SK-N-SH (cell line): ENCODE data around the gene RXYLT1. TPM values are rescaled to one million over a fixed set of nuclear protein-coding genes. Genes with fewer than 3 reads are reported as not detected.
A peak's percentile ranks its signal among the peaks of the same experiment; 100 is the strongest.
"Not testable (repeated sequence)": the region's sequence is repeated elsewhere in the genome, so short reads cannot be mapped to it uniquely, and the experiment has no call there.

Experiments
- CTCF ChIA-PET: fragments of 300-600, 350-600 bp; formaldehyde crosslinking; extraction: SDS; loops from one replicate; lab custom pipeline; 2021; lab: Yijun Ruan, JAX
- POLR2A ChIA-PET: fragments of 350-600 bp; sonication (Branson Sonifier 250); formaldehyde crosslinking; extraction: SDS; loops from one replicate; lab custom pipeline; 2020; ENCODE audit warnings: antibody characterized with exemption, inconsistent platforms; lab: Yijun Ruan, JAX
- DNase-seq: peaks from one replicate; pipeline ENCODE4 v3.0.0; 2012
- H2AFZ ChIP-seq: fragments of 200-600 bp; sonication (generic); 2 replicates; pipeline ENCODE4 v1.8.1; 2016; ENCODE audit warnings: antibody characterized with exemption, mild to moderate bottlenecking, low read depth
- H3F3A ChIP-seq: fragments of 200-600 bp; sonication (generic); replicated peaks from 2 replicates; pipeline ENCODE3; 2016; ENCODE audit warnings: antibody characterized with exemption, mild to moderate bottlenecking; ENCODE audit not compliant: insufficient read depth
- H3K27ac ChIP-seq, 2 experiments: fragments of 200-500 bp in 1 of 2; fragments of 200-600 bp in 1 of 2; sonication (Bioruptor generic) in 1 of 2; sonication (generic), shearing (Covaris generic) in 1 of 2; 2 replicates each; pipeline versions ENCODE4 v1.5.1 to v1.6.1; 2014 to 2016; ENCODE audit warnings: low read depth in 2 of 2, inconsistent platforms in 1 of 2, low read length in 1 of 2, mild to moderate bottlenecking in 1 of 2, mixed read lengths in 1 of 2
- H3K27me3 ChIP-seq: fragments of 200-600 bp; sonication (generic), shearing (Covaris generic); 2 replicates; pipeline ENCODE4 v1.6.1; 2016; ENCODE audit warnings: mixed run types; ENCODE audit not compliant: insufficient read depth
- H3K36me3 ChIP-seq, 2 experiments: fragments of 200-500 bp in 1 of 2; fragments of 200-600 bp in 1 of 2; sonication (Bioruptor generic) in 1 of 2; sonication (generic) in 1 of 2; replicated peaks in 1 of 2; 2 replicates each; pipeline versions ENCODE3 to v1.5.1; 2014 to 2016; ENCODE audit warnings: low read length in 1 of 2, mild to moderate bottlenecking in 1 of 2; ENCODE audit not compliant: insufficient read depth in 2 of 2, control insufficient read depth in 1 of 2
- H3K4me1 ChIP-seq, 2 experiments: fragments of 200-500 bp in 1 of 2; fragments of 200-600 bp in 1 of 2; sonication (Bioruptor generic) in 1 of 2; sonication (generic), shearing (Covaris generic) in 1 of 2; 2 replicates each; pipeline versions ENCODE4 v1.5.1 to v1.6.1; 2014 to 2016; ENCODE audit warnings: low read depth in 1 of 2, low read length in 1 of 2, mixed run types in 1 of 2; ENCODE audit not compliant: insufficient read depth in 2 of 2, control insufficient read depth in 1 of 2
- H3K4me2 ChIP-seq: fragments of 200-600 bp; sonication (generic), shearing (Covaris generic); 2 replicates; pipeline ENCODE4 v1.6.1; 2017; ENCODE audit warnings: mixed run types
- H3K4me3 ChIP-seq, 2 experiments: fragments of 200-500 bp in 1 of 2; fragments of 200-600 bp in 1 of 2; sonication (Bioruptor generic) in 1 of 2; sonication (generic), shearing (Covaris generic) in 1 of 2; 2 replicates each; pipeline versions ENCODE4 v1.5.1 to v1.8.1; 2014 to 2016; ENCODE audit warnings: low read depth in 2 of 2, inconsistent platforms in 1 of 2, low read length in 1 of 2, mild to moderate bottlenecking in 1 of 2, mixed read lengths in 1 of 2, moderate library complexity in 1 of 2
- H3K79me2 ChIP-seq: fragments of 200-600 bp; sonication (generic); 2 replicates; pipeline ENCODE4 v1.8.1; 2017; ENCODE audit warnings: mild to moderate bottlenecking; ENCODE audit not compliant: insufficient read depth
- H3K9ac ChIP-seq: fragments of 200-600 bp; sonication (generic); 2 replicates; pipeline ENCODE4 v1.6.1; 2017; ENCODE audit warnings: mixed run types
- H3K9me2 ChIP-seq: fragments of 200-600 bp; sonication (generic); 2 replicates; pipeline ENCODE4 v1.6.1; 2017; ENCODE audit warnings: mixed run types
- H3K9me3 ChIP-seq: fragments of 200-600 bp; sonication (generic); 2 replicates; pipeline ENCODE4 v1.6.1; 2017; ENCODE audit warnings: mixed run types, mild to moderate bottlenecking, moderate library complexity
- H4K20me1 ChIP-seq: fragments of 200-600 bp; sonication (generic); 2 replicates; pipeline ENCODE4 v1.6.1; 2017; ENCODE audit warnings: mild to moderate bottlenecking, mixed run types; ENCODE audit not compliant: insufficient read depth
- ELF1 ChIP-seq: IDR thresholded peaks from 2 replicates; pipeline ENCODE4 v1.4.0; 2012
- EZH2phosphoT487 ChIP-seq: fragments of 200-600 bp; sonication (generic); IDR thresholded peaks from 2 replicates; pipeline ENCODE4 v1.6.1; 2017; ENCODE audit warnings: low read depth, mixed run types, mild to moderate bottlenecking, antibody characterized with exemption, moderate library complexity, borderline replicate concordance
- FOXJ3 ChIP-seq: sonication (generic); formaldehyde crosslinking; IDR thresholded peaks from 2 replicates; pipeline ENCODE4 v1.5.1; 2020; ENCODE audit warnings: mild to moderate bottlenecking, missing genetic modification reagents
- FOXM1 ChIP-seq: IDR thresholded peaks from 2 replicates; pipeline ENCODE4 v1.4.0; 2012; ENCODE audit warnings: low read depth, mild to moderate bottlenecking
- GABPA ChIP-seq: IDR thresholded peaks from 2 replicates; pipeline ENCODE4 v1.4.0; 2012; ENCODE audit warnings: low read depth, mild to moderate bottlenecking
- GATA2 ChIP-seq: sonication (generic); formaldehyde crosslinking; IDR thresholded peaks from 2 replicates; pipeline ENCODE4 v1.5.0; 2020; ENCODE audit warnings: mild to moderate bottlenecking, missing genetic modification reagents
- JUND ChIP-seq: IDR thresholded peaks from 2 replicates; pipeline ENCODE4 v1.4.0; 2012
- MXI1 ChIP-seq: IDR thresholded peaks from 2 replicates; pipeline ENCODE4 v1.6.1; 2012; ENCODE audit warnings: mild to moderate bottlenecking, low read depth, low read length, improper control_type of control experiment
- NFIC ChIP-seq: IDR thresholded peaks from 2 replicates; pipeline ENCODE4 v1.4.0; 2012; ENCODE audit warnings: borderline replicate concordance
- POLR2AphosphoS5 ChIP-seq: IDR thresholded peaks from 2 replicates; pipeline ENCODE4 v1.6.1; 2012; ENCODE audit warnings: low read depth, low read length
- RCOR1 ChIP-seq: fragments of 150-350 bp; IDR thresholded peaks from 2 replicates; pipeline ENCODE4 v1.6.1; 2017; ENCODE audit warnings: antibody characterized with exemption, low read length
- SIN3A ChIP-seq: IDR thresholded peaks from 2 replicates; pipeline ENCODE4 v1.6.1; 2012; ENCODE audit warnings: low read depth, mild to moderate bottlenecking, low read length, moderate library complexity, borderline replicate concordance
- TAF1 ChIP-seq: IDR thresholded peaks from 2 replicates; pipeline ENCODE4 v1.6.1; 2012; ENCODE audit warnings: low read depth, mild to moderate bottlenecking, low read length, moderate library complexity, borderline replicate concordance
- TEAD4 ChIP-seq: IDR thresholded peaks from 2 replicates; pipeline ENCODE4 v1.4.0; 2012; ENCODE audit warnings: mild to moderate bottlenecking, borderline replicate concordance; ENCODE audit not compliant: insufficient read depth
- YY1 ChIP-seq: IDR thresholded peaks from 2 replicates; pipeline ENCODE4 v1.4.0; 2012; ENCODE audit warnings: low read depth, mild to moderate bottlenecking
- WGBS: methylation state at CpG from one replicate; pipeline ENCODE4 v1.1.6; 2017; ENCODE audit warnings: low lambda C conversion rate; 5-methylcytosine and 5-hydroxymethylcytosine counted together
- polyA plus RNA-seq, 3 experiments: library from polyadenylated mRNA; depleted of rRNA; stranded (reverse); fragments of >200 nt; gene quantifications; 2 replicates each; pipeline ENCODE4 v1.2.3, GENCODE V29; 2012
- TF ChIP-seq, protein P1 (sequence below): IDR thresholded peaks from 2 replicates; pipeline ENCODE4; 2012
- TF ChIP-seq, protein P2 (sequence below): IDR thresholded peaks from 2 replicates; pipeline ENCODE4 v1.4.0; 2012; ENCODE audit warnings: low read depth
- TF ChIP-seq, protein P3 (sequence below): fragments of 200-600 bp; sonication (generic); IDR thresholded peaks from 2 replicates; pipeline ENCODE4 v1.6.1; 2017; ENCODE audit warnings: antibody characterized with exemption, mild to moderate bottlenecking, moderate library complexity
- TF ChIP-seq, protein P4 (sequence below): fragments of 150-350 bp; IDR thresholded peaks from 2 replicates; pipeline ENCODE4 v1.6.1; 2017; ENCODE audit warnings: antibody characterized with exemption, low read length, low read depth, borderline replicate concordance
- TF ChIP-seq, protein P5 (sequence below): IDR thresholded peaks from 2 replicates; pipeline ENCODE4 v1.4.0; 2012; ENCODE audit warnings: low read depth, borderline replicate concordance

Gene RXYLT1, protein sequence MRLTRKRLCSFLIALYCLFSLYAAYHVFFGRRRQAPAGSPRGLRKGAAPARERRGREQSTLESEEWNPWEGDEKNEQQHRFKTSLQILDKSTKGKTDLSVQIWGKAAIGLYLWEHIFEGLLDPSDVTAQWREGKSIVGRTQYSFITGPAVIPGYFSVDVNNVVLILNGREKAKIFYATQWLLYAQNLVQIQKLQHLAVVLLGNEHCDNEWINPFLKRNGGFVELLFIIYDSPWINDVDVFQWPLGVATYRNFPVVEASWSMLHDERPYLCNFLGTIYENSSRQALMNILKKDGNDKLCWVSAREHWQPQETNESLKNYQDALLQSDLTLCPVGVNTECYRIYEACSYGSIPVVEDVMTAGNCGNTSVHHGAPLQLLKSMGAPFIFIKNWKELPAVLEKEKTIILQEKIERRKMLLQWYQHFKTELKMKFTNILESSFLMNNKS
- polyA plus RNA-seq (2012; rRNA removed) = 10.7 and 13.1 TPM in 2 replicates
- polyA plus RNA-seq (2012; cell fraction: cytosol; rRNA removed) = 14.6 and 18.4 TPM in 2 replicates
- 10.7 and 13.9 TPM in 2 replicates for polyA plus RNA-seq (2012; cell fraction: nucleus; rRNA removed)

DNA sequence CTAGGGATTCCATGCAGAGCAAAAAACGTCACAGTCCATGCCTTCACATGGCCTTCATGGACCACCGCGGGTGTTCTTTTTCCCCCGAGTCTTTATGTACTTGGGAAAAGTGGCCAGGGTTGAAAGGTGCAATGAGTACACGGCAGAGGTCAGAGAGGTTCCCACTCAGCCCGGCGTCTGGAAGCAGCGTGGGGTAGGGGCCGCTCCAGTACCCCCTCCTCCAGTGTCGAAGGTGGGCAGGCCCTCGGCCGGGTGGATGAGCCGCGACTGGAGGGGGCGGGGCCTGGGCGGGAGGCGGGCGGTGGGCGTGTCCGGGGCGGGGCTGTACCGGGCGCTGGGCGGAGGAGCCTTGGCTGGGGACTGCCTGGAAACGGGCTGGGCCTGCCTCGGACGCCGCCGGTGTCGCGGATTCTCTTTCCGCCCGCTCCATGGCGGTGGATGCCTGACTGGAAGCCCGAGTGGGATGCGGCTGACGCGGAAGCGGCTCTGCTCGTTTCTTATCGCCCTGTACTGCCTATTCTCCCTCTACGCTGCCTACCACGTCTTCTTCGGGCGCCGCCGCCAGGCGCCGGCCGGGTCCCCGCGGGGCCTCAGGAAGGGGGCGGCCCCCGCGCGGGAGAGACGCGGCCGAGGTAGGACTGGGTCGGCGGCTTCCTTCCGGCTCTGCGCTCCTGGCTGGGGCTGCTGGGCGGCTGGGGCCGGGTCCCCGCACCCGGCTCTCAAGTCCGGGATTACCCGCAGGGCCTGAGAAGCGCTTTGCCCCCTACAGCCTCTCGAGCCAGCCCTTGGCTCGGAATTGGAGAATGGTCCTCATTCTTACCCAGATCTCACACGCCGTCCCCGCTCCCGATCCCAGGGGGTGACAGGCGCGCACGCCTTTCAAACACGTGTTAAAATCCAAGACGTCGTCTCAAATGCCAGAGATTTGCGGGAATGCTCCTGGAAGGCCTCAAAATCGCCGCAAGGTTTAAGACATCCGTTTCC lies at the start of gene RXYLT1:
Gene RXYLT1 (plus strand): TSS at position 412 of the 984 bp plus-strand sequence. CDS start 52 bp downstream, at position 464.
- CTCF ChIA-PET = no interaction called here
- peak; percentile 98 for DNase-seq
- WGBS = 5% methylated on average over 24 of the region's 86 CpGs
- no peaks in the 10 kb centered on the region for H3K9me3 ChIP-seq
- peaks cover 15% of the 10 kb centered on the region for H3K79me2 ChIP-seq
- no peaks in the 10 kb centered on the region for H3F3A ChIP-seq
- H3K27me3 ChIP-seq = no peaks in the 10 kb centered on the region
- H3K4me3 ChIP-seq = peak within 1 kb of the TSS; percentile 86 to 90
- H3K4me2 ChIP-seq = peak within 1 kb of the TSS; percentile 90
- H3K27ac ChIP-seq = peak within 1 kb of the TSS; percentile 83 to 97
- POLR2A ChIA-PET = no interaction called here
- TF ChIP-seq, protein P1, sequence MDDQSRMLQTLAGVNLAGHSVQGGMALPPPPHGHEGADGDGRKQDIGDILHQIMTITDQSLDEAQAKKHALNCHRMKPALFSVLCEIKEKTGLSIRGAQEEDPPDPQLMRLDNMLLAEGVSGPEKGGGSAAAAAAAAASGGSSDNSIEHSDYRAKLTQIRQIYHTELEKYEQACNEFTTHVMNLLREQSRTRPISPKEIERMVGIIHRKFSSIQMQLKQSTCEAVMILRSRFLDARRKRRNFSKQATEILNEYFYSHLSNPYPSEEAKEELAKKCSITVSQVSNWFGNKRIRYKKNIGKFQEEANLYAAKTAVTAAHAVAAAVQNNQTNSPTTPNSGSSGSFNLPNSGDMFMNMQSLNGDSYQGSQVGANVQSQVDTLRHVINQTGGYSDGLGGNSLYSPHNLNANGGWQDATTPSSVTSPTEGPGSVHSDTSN = no peak; the same call in 1 of the 2 replicates
- TF ChIP-seq SIN3A = peak; percentile 91; the same call in 1 of the 2 replicates
- TF ChIP-seq FOXM1 = no peak
- no peak for TF ChIP-seq EZH2phosphoT487
- TF ChIP-seq, protein P2, sequence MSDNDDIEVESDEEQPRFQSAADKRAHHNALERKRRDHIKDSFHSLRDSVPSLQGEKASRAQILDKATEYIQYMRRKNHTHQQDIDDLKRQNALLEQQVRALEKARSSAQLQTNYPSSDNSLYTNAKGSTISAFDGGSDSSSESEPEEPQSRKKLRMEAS = peak; percentile 97
- TF ChIP-seq, protein P3, sequence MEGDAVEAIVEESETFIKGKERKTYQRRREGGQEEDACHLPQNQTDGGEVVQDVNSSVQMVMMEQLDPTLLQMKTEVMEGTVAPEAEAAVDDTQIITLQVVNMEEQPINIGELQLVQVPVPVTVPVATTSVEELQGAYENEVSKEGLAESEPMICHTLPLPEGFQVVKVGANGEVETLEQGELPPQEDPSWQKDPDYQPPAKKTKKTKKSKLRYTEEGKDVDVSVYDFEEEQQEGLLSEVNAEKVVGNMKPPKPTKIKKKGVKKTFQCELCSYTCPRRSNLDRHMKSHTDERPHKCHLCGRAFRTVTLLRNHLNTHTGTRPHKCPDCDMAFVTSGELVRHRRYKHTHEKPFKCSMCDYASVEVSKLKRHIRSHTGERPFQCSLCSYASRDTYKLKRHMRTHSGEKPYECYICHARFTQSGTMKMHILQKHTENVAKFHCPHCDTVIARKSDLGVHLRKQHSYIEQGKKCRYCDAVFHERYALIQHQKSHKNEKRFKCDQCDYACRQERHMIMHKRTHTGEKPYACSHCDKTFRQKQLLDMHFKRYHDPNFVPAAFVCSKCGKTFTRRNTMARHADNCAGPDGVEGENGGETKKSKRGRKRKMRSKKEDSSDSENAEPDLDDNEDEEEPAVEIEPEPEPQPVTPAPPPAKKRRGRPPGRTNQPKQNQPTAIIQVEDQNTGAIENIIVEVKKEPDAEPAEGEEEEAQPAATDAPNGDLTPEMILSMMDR = 0 out of 2 replicates have a peak, but pooled peaks have one; percentile 14
- peak; percentile 100 for TF ChIP-seq MXI1
- TF ChIP-seq TAF1 = peak; percentile 12; the same call in 1 of the 2 replicates
- TF ChIP-seq YY1 = peak; percentile 33; the same call in 1 of the 2 replicates
- no peak for TF ChIP-seq JUND
- TF ChIP-seq, protein P4, sequence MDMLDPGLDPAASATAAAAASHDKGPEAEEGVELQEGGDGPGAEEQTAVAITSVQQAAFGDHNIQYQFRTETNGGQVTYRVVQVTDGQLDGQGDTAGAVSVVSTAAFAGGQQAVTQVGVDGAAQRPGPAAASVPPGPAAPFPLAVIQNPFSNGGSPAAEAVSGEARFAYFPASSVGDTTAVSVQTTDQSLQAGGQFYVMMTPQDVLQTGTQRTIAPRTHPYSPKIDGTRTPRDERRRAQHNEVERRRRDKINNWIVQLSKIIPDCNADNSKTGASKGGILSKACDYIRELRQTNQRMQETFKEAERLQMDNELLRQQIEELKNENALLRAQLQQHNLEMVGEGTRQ = no peak
- no peak for TF ChIP-seq RCOR1
- TF ChIP-seq ELF1 = peak; percentile 59
- TF ChIP-seq POLR2AphosphoS5 = peak; percentile 72
- TF ChIP-seq GABPA = peak; percentile 67; the same call in 1 of the 2 replicates
- TF ChIP-seq TEAD4 = no peak
- peak; percentile 7; the same call in 1 of the 2 replicates for TF ChIP-seq NFIC
- TF ChIP-seq, protein P5, sequence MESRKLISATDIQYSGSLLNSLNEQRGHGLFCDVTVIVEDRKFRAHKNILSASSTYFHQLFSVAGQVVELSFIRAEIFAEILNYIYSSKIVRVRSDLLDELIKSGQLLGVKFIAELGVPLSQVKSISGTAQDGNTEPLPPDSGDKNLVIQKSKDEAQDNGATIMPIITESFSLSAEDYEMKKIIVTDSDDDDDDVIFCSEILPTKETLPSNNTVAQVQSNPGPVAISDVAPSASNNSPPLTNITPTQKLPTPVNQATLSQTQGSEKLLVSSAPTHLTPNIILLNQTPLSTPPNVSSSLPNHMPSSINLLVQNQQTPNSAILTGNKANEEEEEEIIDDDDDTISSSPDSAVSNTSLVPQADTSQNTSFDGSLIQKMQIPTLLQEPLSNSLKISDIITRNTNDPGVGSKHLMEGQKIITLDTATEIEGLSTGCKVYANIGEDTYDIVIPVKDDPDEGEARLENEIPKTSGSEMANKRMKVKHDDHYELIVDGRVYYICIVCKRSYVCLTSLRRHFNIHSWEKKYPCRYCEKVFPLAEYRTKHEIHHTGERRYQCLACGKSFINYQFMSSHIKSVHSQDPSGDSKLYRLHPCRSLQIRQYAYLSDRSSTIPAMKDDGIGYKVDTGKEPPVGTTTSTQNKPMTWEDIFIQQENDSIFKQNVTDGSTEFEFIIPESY = no peak
- TF ChIP-seq GATA2 (CRISPR knock-in tag) = no peak
- no peak for TF ChIP-seq FOXJ3
- TF ChIP-seq, all 33 proteins: peak for 10
- Histone ChIP-seq H3K9me2 (no peaks in the 10 kb centered on the region), H3K4me1 (peaks cover 5% of the 10 kb centered on the region in 2 experiments; a peak in 2 of 4 replicates), H3K36me3 (peaks cover 25 to 32% of the 10 kb centered on the region in 2 experiments), H3K9ac (peak within 1 kb of the TSS; percentile 90), H2AFZ (peak within 1 kb of the TSS; percentile 98), H4K20me1 (no peaks in the 10 kb centered on the region)

DNA sequence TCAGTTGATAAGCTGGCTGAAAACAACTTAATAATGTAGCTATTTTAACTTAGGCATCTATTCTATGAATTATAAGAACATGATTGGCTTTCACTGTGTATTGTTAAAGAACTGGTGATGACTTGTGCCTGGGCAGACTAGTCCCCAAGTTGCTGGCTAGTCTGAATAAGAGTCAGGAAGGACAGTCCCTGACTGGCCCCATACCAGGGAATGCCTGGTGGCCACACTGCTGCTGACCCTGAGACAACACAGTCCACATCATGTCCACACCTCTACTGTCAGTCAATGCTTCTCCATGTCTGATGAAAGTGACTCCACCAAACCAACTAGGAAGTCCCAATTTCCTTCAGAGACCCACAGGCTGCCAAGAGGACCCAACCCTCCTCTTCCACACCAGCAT lies 46.9 kb upstream of the RXYLT1 start:
- H3K36me3 ChIP-seq, H3K27me3 ChIP-seq, H3K27ac ChIP-seq, H3K4me3 ChIP-seq, CTCF ChIA-PET, H3K79me2 ChIP-seq, H3K4me1 ChIP-seq, H3K9me2 ChIP-seq, H3K9ac ChIP-seq, H2AFZ ChIP-seq, H3K4me2 ChIP-seq, H4K20me1 ChIP-seq, DNase-seq, H3K9me3 ChIP-seq, POLR2A ChIA-PET, H3F3A ChIP-seq: not testable (repeated sequence)
